GF-D8 (cell line): ENCODE results near the gene PTPN11.
"Not testable (repeated sequence)": the region's sequence is repeated elsewhere in the genome, so short reads cannot be mapped to it uniquely, and the experiment has no call there.

Experiments used
- DNase-seq: peaks from one replicate; lab custom pipeline; 2025; lab: John Stamatoyannopoulos, UW

Gene PTPN11

GRCh38 chr12:112448165-112448564 is 29.4 kb downstream of the PTPN11 start:
- not testable (repeated sequence) for DNase-seq

- no peak for DNase-seq
These were observed 32.0 kb downstream of the PTPN11 start for GRCh38 chr12:112450725-112451124.

- DNase-seq = no peak
These were observed 37.3 kb downstream of the PTPN11 start for GRCh38 chr12:112456029-112456428.

GRCh38 chr12:112457142-112457541 is 38.4 kb downstream of the PTPN11 start:
- not testable (repeated sequence) for DNase-seq

GRCh38 chr12:112458330-112458729 is 39.6 kb downstream of the PTPN11 start:
- DNase-seq = no peak

GRCh38 chr12:112458751-112459150 is 40.0 kb downstream of the PTPN11 start:
- DNase-seq = no peak

GRCh38 chr12:112463478-112463877 is 44.7 kb downstream of the PTPN11 start:
- DNase-seq = peak; percentile 7

GRCh38 chr12:112464605-112465004 is 45.9 kb downstream of the PTPN11 start:
- DNase-seq = no peak

- DNase-seq = no peak
These were observed 47.3 kb downstream of the PTPN11 start for GRCh38 chr12:112466011-112466422.

- no peak for DNase-seq
These were observed 48.1 kb downstream of the PTPN11 start for GRCh38 chr12:112466835-112467234.

GRCh38 chr12:112468046-112468445 is 49.3 kb downstream of the PTPN11 start:
- no peak for DNase-seq

- DNase-seq = no peak
These were observed 54.3 kb downstream of the PTPN11 start for GRCh38 chr12:112473056-112473455.

GRCh38 chr12:112479413-112479812 is 60.7 kb downstream of the PTPN11 start:
- no peak for DNase-seq

GRCh38 chr12:112480931-112481330 is 62.2 kb downstream of the PTPN11 start:
- DNase-seq = no peak

GRCh38 chr12:112482733-112483132 is 64.0 kb downstream of the PTPN11 start:
- DNase-seq = no peak

GRCh38 chr12:112486361-112486760 is 67.6 kb downstream of the PTPN11 start:
- DNase-seq = no peak

- DNase-seq = no peak
These were observed 69.6 kb downstream of the PTPN11 start for GRCh38 chr12:112488257-112488876.

- DNase-seq = no peak
These were observed 70.7 kb downstream of the PTPN11 start for GRCh38 chr12:112489456-112489855.

- no peak for DNase-seq
These were observed 77.7 kb downstream of the PTPN11 start for GRCh38 chr12:112496496-112496895.

- DNase-seq = no peak
These were observed 79.8 kb downstream of the PTPN11 start for GRCh38 chr12:112498580-112498979.

- no peak for DNase-seq
These were observed 84.8 kb downstream of the PTPN11 start for GRCh38 chr12:112503512-112503911.

- no peak for DNase-seq
These were observed 87.9 kb downstream of the PTPN11 start for GRCh38 chr12:112506513-112507166.

GRCh38 chr12:112513471-112513870 is 94.7 kb downstream of the PTPN11 start:
- DNase-seq = no peak

GRCh38 chr12:112514456-112514855 is 95.7 kb downstream of the PTPN11 start:
- DNase-seq = no peak
